Neural progenitor cell (in vitro differentiated cells): ENCODE results near the gene ALG12. TPM values are rescaled to one million over a fixed set of nuclear protein-coding genes. Genes with fewer than 3 reads are reported as not detected.

ENCODE experiments used
- DNase-seq: peaks from one replicate; pipeline ENCODE4 v3.0.0-alpha.2; 2016; ENCODE audit warnings: low spot score
- H2AFZ ChIP-seq: fragments of 200-600 bp; sonication (generic); replicated peaks from 2 replicates; pipeline ENCODE4 v1.6.1; 2016; ENCODE audit warnings: antibody characterized with exemption
- H3F3A ChIP-seq: fragments of 200-600 bp; sonication (generic); 2 replicates; pipeline ENCODE4 v1.6.1; 2016; ENCODE audit warnings: antibody characterized with exemption, low read depth
- H3K27ac ChIP-seq: fragments of 200-600 bp; sonication (generic); 2 replicates; pipeline ENCODE4 v1.5.1; 2016; ENCODE audit warnings: mild to moderate bottlenecking
- H3K27me3 ChIP-seq: fragments of 200-600 bp; sonication (generic); 2 replicates; pipeline ENCODE4 v1.6.1; 2016; ENCODE audit warnings: mild to moderate bottlenecking, moderate library complexity
- H3K36me3 ChIP-seq: fragments of 200-600 bp; sonication (generic); 2 replicates; pipeline ENCODE4 v1.5.1; 2016
- H3K4me1 ChIP-seq: fragments of 200-600 bp; sonication (generic); 2 replicates; pipeline ENCODE4 v1.6.1; 2016; ENCODE audit warnings: mixed run types
- H3K4me2 ChIP-seq: fragments of 200-600 bp; sonication (generic); 2 replicates; pipeline ENCODE4 v1.6.1; 2016
- H3K4me3 ChIP-seq: fragments of 200-600 bp; sonication (generic); 2 replicates; pipeline ENCODE4 v1.5.1; 2016
- H3K79me2 ChIP-seq: fragments of 200-600 bp; sonication (generic); 2 replicates; pipeline ENCODE4 v1.6.1; 2016; ENCODE audit warnings: low read depth
- H3K9ac ChIP-seq: fragments of 200-600 bp; sonication (generic); 2 replicates; pipeline ENCODE4 v1.6.1; 2016
- H3K9me3 ChIP-seq: fragments of 200-600 bp; sonication (generic); 2 replicates; pipeline ENCODE4 v1.5.1; 2016; ENCODE audit warnings: low read depth
- H4K20me1 ChIP-seq: fragments of 200-600 bp; sonication (generic); 2 replicates; pipeline ENCODE4 v1.6.1; 2016; ENCODE audit warnings: low read depth
- H3K27ac Mint-ChIP-seq: 3 replicates; pipeline ENCODE4 v1.8.0; 2021; ENCODE audit warnings: mixed read lengths
- H3K27me3 Mint-ChIP-seq: 2 replicates; pipeline ENCODE4 v1.8.0; 2022; ENCODE audit warnings: low read depth, mild to moderate bottlenecking, inconsistent platforms, moderate library complexity, mixed read lengths; ENCODE audit not compliant: insufficient read depth
- H3K36me3 Mint-ChIP-seq: 3 replicates; pipeline ENCODE4 v1.8.0; 2021; ENCODE audit warnings: mixed read lengths
- H3K4me1 Mint-ChIP-seq: 3 replicates; pipeline ENCODE4 v1.8.0; 2021; ENCODE audit warnings: mixed read lengths
- H3K4me3 Mint-ChIP-seq: 3 replicates; pipeline ENCODE4 v1.8.0; 2021; ENCODE audit warnings: mild to moderate bottlenecking, moderate library complexity, mixed read lengths
- H3K9me3 Mint-ChIP-seq: 3 replicates; pipeline ENCODE4 v1.8.0; 2020; ENCODE audit warnings: mixed read lengths
- EZH2 ChIP-seq: fragments of 200-600 bp; sonication (generic); IDR thresholded peaks from 2 replicates; pipeline ENCODE4 v1.6.1; 2017; ENCODE audit warnings: antibody characterized with exemption, mild to moderate bottlenecking, moderate library complexity
- EZH2phosphoT487 ChIP-seq: fragments of 200-600 bp; sonication (generic); IDR thresholded peaks from 2 replicates; pipeline ENCODE4 v1.6.1; 2017; ENCODE audit warnings: antibody characterized with exemption
- total RNA-seq: library from RNA; depleted of rRNA; stranded (reverse); fragments of >200 nt; gene quantifications from 2 replicates; pipeline ENCODE4 v1.2.3, GENCODE V29; 2015; ENCODE audit warnings: low replicate concordance
- TF ChIP-seq, protein P1 (sequence below): fragments of 200-600 bp; sonication (generic); IDR thresholded peaks from 2 replicates; pipeline ENCODE4 v1.5.1; 2017; ENCODE audit warnings: antibody characterized with exemption, mild to moderate bottlenecking

The ALG12 gene
- total RNA-seq, 1 donor from 2014 or later, result 4.9 TPM

DNA sequence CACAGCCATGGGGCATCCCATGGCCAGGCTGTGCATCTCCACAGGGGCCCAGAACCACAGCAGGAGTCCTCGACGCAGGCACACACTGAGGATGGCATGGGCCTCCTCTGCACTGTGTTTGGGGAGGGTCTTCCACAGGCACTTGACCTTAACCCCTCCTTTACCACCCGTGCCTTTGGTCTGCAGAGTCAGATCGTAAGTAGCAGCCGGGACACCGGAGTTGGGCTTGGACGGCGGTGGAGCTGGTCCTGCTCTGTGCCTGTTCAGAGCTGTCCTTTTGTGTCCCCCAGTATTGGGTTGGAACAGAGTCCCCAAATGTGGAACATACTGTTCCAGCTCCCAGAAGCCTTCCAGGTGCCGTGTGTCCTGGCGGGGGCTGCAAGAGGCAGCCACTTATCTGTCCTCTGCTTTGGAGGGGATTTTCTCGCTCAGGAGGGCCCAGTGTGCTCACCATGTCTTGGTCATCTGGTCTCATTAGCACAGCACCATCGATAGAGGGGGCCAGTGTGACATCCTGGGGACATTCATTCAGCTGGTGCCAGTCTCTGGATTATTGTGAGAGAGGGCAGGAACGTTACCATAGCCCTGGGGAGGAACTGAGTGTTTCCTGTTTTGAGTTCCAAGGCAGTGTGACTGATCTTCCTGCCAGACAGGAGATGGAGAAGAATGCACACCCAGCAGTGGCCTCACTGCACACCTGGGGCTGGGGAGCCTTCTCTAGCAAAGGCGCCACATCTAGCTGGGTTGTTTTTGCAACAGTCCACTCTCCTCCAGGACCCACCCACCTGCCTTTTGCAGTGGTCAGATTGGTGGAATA, 12.6 kb upstream of the ALG12 start:
- peaks cover 23% of the 10 kb centered on the region for H3K4me1 Mint-ChIP-seq
- peak overlapping the region; percentile 58 for H3K4me3 Mint-ChIP-seq
- H3K4me1 ChIP-seq, result no peaks in the 10 kb centered on the region
- no peak overlapping the region for H3K27ac Mint-ChIP-seq
- no peak overlapping the region for H2AFZ ChIP-seq
- peaks cover 9% of the 10 kb centered on the region for H3K27me3 Mint-ChIP-seq
- peak; percentile 69 for DNase-seq
- H3K36me3 ChIP-seq, result no peaks in the 10 kb centered on the region
- no peak overlapping the region for H3K9ac ChIP-seq
- no peak overlapping the region for H3K27ac ChIP-seq
- no peaks in the 10 kb centered on the region for H4K20me1 ChIP-seq
- TF ChIP-seq, protein P1, sequence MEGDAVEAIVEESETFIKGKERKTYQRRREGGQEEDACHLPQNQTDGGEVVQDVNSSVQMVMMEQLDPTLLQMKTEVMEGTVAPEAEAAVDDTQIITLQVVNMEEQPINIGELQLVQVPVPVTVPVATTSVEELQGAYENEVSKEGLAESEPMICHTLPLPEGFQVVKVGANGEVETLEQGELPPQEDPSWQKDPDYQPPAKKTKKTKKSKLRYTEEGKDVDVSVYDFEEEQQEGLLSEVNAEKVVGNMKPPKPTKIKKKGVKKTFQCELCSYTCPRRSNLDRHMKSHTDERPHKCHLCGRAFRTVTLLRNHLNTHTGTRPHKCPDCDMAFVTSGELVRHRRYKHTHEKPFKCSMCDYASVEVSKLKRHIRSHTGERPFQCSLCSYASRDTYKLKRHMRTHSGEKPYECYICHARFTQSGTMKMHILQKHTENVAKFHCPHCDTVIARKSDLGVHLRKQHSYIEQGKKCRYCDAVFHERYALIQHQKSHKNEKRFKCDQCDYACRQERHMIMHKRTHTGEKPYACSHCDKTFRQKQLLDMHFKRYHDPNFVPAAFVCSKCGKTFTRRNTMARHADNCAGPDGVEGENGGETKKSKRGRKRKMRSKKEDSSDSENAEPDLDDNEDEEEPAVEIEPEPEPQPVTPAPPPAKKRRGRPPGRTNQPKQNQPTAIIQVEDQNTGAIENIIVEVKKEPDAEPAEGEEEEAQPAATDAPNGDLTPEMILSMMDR, result peak; percentile 50
- no peak for TF ChIP-seq EZH2phosphoT487
- peaks cover 13% of the 10 kb centered on the region for H3F3A ChIP-seq
- no peak overlapping the region for H3K4me2 ChIP-seq
- no peaks in the 10 kb centered on the region for H3K9me3 Mint-ChIP-seq
- no peaks in the 10 kb centered on the region for H3K9me3 ChIP-seq
- peaks cover 43% of the 10 kb centered on the region for H3K27me3 ChIP-seq
- no peaks in the 10 kb centered on the region for H3K79me2 ChIP-seq
- no peak overlapping the region for H3K4me3 ChIP-seq
- H3K36me3 Mint-ChIP-seq, result no peaks in the 10 kb centered on the region

DNA sequence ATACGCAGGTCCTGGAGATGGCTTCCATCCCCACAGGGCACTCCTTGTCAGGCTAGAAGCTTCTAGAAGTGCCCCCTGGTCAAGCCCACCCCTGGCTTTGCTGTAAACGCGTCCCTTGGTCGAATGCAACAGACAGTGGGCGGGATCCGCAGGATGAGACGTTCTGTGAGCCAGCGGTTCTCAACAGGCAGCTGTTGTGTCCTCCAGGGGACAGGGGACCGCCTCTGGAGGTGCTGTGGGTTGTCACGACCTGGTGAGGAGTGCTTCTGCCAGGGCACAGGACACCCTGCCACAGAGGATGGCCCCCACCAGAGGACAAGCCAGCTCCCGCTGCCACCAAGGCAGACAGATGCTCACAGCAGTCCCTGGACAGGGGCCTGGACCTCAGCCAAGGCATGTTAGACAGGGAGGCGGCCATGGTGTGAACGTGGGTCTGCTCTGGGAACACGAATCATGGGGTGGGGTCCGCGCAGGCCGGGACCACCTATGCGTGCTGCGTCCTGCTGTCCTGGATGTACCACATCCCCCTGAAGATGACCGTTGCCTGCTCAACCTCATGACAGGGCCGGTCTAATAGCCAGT, 11.8 kb upstream of the ALG12 start:
- Histone ChIP-seq H2AFZ (no peak overlapping the region), H3K9me3 (no peaks in the 10 kb centered on the region), H3K27ac (no peak overlapping the region), H3F3A (peaks cover 13% of the 10 kb centered on the region), H3K79me2 (no peaks in the 10 kb centered on the region), H3K4me3 (no peak overlapping the region), H3K9ac (no peak overlapping the region), H3K4me2 (peak overlapping the region; percentile 73), H3K4me1 (no peaks in the 10 kb centered on the region), H3K36me3 (no peaks in the 10 kb centered on the region), H3K27me3 (peaks cover 42% of the 10 kb centered on the region), H4K20me1 (no peaks in the 10 kb centered on the region)
- DNase-seq, result no peak
- H3K4me1 Mint-ChIP-seq, result peaks cover 27% of the 10 kb centered on the region
- no peak overlapping the region for H3K27ac Mint-ChIP-seq
- no peak for TF ChIP-seq EZH2phosphoT487
- TF ChIP-seq, protein P1, result no peak
- no peak for TF ChIP-seq EZH2
- H3K4me3 Mint-ChIP-seq, result no peak overlapping the region
- H3K9me3 Mint-ChIP-seq, result no peaks in the 10 kb centered on the region
- H3K27me3 Mint-ChIP-seq, result peaks cover 12% of the 10 kb centered on the region
- peaks cover 1% of the 10 kb centered on the region for H3K36me3 Mint-ChIP-seq

DNA sequence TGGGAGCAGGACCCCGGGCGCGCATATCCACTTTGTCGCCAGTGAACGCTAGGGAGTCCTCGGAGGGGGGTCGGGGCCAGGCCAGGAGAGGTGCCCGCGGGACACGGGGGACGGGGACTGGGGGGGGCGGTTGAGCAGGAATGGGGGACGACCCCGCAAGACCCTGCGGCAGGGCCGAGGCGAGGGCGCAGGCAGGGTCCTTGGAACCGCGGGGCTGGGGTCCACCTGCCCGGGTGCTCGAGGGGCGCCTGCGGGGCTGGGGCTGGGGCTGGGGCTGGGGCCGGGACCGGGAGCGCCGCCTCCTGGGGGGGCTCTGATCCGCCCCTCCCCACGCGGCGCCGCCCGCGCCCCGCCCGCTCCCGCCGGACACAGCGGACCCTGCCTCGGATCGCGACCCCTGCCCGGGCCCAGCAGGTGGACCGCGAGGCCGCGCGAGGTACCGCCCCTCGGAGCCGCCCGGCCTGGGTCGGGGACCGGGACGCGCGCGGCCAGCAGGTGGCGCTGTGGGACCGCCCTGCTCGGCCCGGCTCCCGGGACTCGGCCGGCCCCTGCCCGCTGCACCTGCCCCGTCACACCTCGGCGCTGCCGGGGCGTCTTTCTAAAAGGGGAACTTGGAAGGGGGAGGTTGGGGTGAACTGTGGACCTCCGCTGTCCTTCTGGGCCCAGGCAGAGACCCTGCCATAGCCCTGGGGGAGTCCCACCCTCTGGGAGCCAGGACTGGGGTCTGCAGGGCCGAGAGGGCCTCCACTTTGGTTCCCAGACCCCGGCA, 11.2 kb upstream of the ALG12 start:
- H3F3A ChIP-seq, result peaks cover 13% of the 10 kb centered on the region
- H3K27me3 Mint-ChIP-seq, result peaks cover 12% of the 10 kb centered on the region
- H3K4me3 ChIP-seq, result peak overlapping the region; percentile 37
- no peak overlapping the region for H3K27ac Mint-ChIP-seq
- H3K4me2 ChIP-seq, result peak overlapping the region; percentile 73
- no peaks in the 10 kb centered on the region for H3K79me2 ChIP-seq
- H3K9me3 Mint-ChIP-seq, result no peaks in the 10 kb centered on the region
- peak; percentile 88 for DNase-seq
- H3K9me3 ChIP-seq, result no peaks in the 10 kb centered on the region
- H2AFZ ChIP-seq, result no peak overlapping the region
- no peak overlapping the region for H3K9ac ChIP-seq
- H3K4me3 Mint-ChIP-seq, result no peak overlapping the region
- no peaks in the 10 kb centered on the region for H3K4me1 ChIP-seq
- peaks cover 35% of the 10 kb centered on the region for H3K27me3 ChIP-seq
- no peak overlapping the region for H3K27ac ChIP-seq
- H3K36me3 ChIP-seq, result no peaks in the 10 kb centered on the region
- peaks cover 27% of the 10 kb centered on the region for H3K4me1 Mint-ChIP-seq
- TF ChIP-seq, protein P1, result peak; percentile 84
- TF ChIP-seq EZH2, result no peak
- H4K20me1 ChIP-seq, result no peaks in the 10 kb centered on the region
- peaks cover 2% of the 10 kb centered on the region for H3K36me3 Mint-ChIP-seq
